ENCODE measurements around the gene LCN9.

Gene LCN9

DNA sequence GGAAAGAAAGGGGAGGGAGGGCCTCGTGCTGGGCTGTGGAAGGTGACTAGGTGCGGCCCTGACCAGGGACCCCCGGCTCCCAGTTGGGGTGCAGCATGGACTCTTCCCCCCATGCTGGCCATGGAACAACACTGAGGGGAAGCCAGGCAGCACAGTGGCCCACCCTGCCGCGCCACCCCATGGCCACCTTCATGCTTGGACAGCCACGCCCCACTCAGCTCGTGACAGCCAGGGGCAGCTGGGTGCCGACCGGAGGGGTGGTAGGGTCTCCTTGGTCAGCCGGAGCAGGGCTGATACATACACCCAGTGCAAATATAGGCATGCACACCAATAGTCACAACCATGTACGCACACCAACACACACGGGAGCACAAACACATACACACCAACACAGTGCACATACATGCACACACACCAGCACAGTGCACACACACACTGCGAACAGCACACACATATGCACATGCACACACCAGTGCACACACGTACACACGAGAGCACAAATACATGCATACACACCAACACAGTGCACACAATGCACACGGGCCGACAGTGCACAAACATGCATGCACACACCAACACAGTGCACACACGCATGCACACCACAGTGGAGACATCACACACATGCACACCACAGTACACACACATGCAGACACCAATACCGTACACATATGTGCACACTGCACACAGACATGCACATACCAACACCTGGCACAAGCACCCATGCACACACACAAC lies 27.9 kb downstream of the LCN9 start:
- Histone ChIP-seq H3K4me1 (ENCODE audit: control insufficient read depth, insufficient read depth, low read length) (no peaks in the 10 kb centered on the region), H3K27me3 (ENCODE audit: control insufficient read depth in 1 of 2, insufficient read depth in 2 of 2, low read length in 2 of 2) (peaks cover 0 to 25% of the 10 kb centered on the region in 2 donors), H3K36me3 (ENCODE audit: control insufficient read depth in 2 of 2, insufficient read depth in 2 of 2, low read length in 2 of 2) (no peaks in the 10 kb centered on the region), H3K27ac (ENCODE audit: low read length) (no peak overlapping the region), H3K4me3 (ENCODE audit: low read length in 2 of 2) (no peak overlapping the region), H3K9me3 (ENCODE audit: control insufficient read depth in 2 of 2, low read length in 2 of 2) (no peaks in the 10 kb centered on the region), H3K9ac (ENCODE audit: low read length in 2 of 2) (no peak overlapping the region)

- H3K27me3 ChIP-seq (ENCODE audit: control insufficient read depth in 1 of 2, insufficient read depth in 2 of 2, low read length in 2 of 2), result peaks cover 0 to 27% of the 10 kb centered on the region in 2 donors
- H3K4me3 ChIP-seq (ENCODE audit: low read length in 2 of 2), result no peak overlapping the region
- no peak overlapping the region for H3K27ac ChIP-seq (ENCODE audit: low read length)
These were observed 29.3 kb downstream of the LCN9 start for GRCh38 chr9:135692410-135692809.

GRCh38 chr9:135693265-135693664 lies 30.2 kb downstream of the LCN9 start:
- Histone ChIP-seq H3K4me3 (ENCODE audit: low read length in 2 of 2) (no peak overlapping the region), H3K9ac (ENCODE audit: low read length in 2 of 2) (no peak overlapping the region), H3K27ac (ENCODE audit: low read length) (no peak overlapping the region), H3K9me3 (ENCODE audit: control insufficient read depth in 2 of 2, low read length in 2 of 2) (no peaks in the 10 kb centered on the region), H3K36me3 (ENCODE audit: control insufficient read depth in 2 of 2, insufficient read depth in 2 of 2, low read length in 2 of 2) (no peaks in the 10 kb centered on the region), H3K4me1 (ENCODE audit: control insufficient read depth, insufficient read depth, low read length) (no peaks in the 10 kb centered on the region), H3K27me3 (ENCODE audit: control insufficient read depth in 1 of 2, insufficient read depth in 2 of 2, low read length in 2 of 2) (peaks cover 0 to 21% of the 10 kb centered on the region in 2 donors)

More at GRCh38 chr9:135692410-135692809, 29.3 kb downstream of the LCN9 start:
- Histone ChIP-seq H3K9ac (ENCODE audit: low read length in 2 of 2) (no peak overlapping the region), H3K4me1 (ENCODE audit: control insufficient read depth, insufficient read depth, low read length) (no peaks in the 10 kb centered on the region), H3K36me3 (ENCODE audit: control insufficient read depth in 2 of 2, insufficient read depth in 2 of 2, low read length in 2 of 2) (no peaks in the 10 kb centered on the region), H3K9me3 (ENCODE audit: control insufficient read depth in 2 of 2, low read length in 2 of 2) (no peaks in the 10 kb centered on the region)

DNA sequence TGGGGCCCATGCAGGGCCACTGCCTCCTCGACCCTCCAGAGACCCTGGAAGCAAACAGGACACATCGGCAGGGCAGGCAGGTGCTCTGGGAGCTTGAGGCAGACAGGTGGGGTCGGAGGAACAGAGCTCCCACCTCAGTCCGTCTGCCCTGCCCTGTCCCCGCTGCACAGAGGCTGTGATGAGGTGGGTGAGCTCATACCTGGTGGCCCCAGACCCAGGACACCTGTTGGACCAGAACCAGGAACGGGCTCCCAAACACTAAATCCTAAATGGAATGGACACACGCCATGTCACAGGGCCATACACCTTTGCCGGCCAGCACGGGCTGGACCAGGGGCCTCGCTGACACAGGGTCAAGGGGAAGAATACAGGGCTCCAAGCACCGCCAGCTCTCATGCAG lies 30.7 kb downstream of the LCN9 start:
- H3K4me3 ChIP-seq (ENCODE audit: low read length in 2 of 2), result no peak overlapping the region
- no peak overlapping the region for H3K9ac ChIP-seq (ENCODE audit: low read length in 2 of 2)
- H3K9me3 ChIP-seq (ENCODE audit: control insufficient read depth in 2 of 2, low read length in 2 of 2), result no peaks in the 10 kb centered on the region
- H3K4me1 ChIP-seq (ENCODE audit: control insufficient read depth, insufficient read depth, low read length), result no peaks in the 10 kb centered on the region
- H3K36me3 ChIP-seq (ENCODE audit: control insufficient read depth in 2 of 2, insufficient read depth in 2 of 2, low read length in 2 of 2), result no peaks in the 10 kb centered on the region
- no peak overlapping the region for H3K27ac ChIP-seq (ENCODE audit: low read length)
- H3K27me3 ChIP-seq (ENCODE audit: control insufficient read depth in 1 of 2, insufficient read depth in 2 of 2, low read length in 2 of 2), result peaks cover 0 to 21% of the 10 kb centered on the region in 2 donors

- H3K4me1 ChIP-seq (ENCODE audit: control insufficient read depth, insufficient read depth, low read length), result no peaks in the 10 kb centered on the region
- no peak overlapping the region for H3K4me3 ChIP-seq (ENCODE audit: low read length in 2 of 2)
- no peaks in the 10 kb centered on the region for H3K36me3 ChIP-seq (ENCODE audit: control insufficient read depth in 2 of 2, insufficient read depth in 2 of 2, low read length in 2 of 2)
- peaks cover 0 to 20% of the 10 kb centered on the region in 2 donors for H3K27me3 ChIP-seq (ENCODE audit: control insufficient read depth in 1 of 2, insufficient read depth in 2 of 2, low read length in 2 of 2)
- H3K9ac ChIP-seq (ENCODE audit: low read length in 2 of 2), result no peak overlapping the region
- H3K27ac ChIP-seq (ENCODE audit: low read length), result no peak overlapping the region
- no peaks in the 10 kb centered on the region for H3K9me3 ChIP-seq (ENCODE audit: control insufficient read depth in 2 of 2, low read length in 2 of 2)
These were observed 31.3 kb downstream of the LCN9 start for GRCh38 chr9:135694414-135694813.

DNA sequence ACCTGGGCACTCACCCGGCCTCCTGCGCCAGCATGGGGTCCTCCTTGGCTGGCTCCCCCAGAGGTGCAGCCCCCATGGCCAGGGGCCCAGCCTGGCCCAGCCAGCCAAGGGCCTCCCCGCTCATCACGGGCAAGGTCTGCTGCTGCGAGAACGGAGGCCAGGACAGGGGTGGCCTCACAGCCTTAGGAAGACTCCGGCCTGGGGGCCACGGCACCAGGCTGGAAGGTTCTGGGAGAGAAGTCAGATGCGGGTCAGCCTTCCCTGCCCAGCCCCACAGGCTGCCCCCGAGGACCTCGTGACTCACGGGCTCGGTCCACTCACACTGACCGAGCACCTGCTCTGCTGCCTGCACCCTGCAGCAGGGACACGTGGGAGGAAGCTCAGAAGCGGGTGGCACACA lies 31.9 kb downstream of the LCN9 start:
- Histone ChIP-seq H3K27me3 (ENCODE audit: control insufficient read depth in 1 of 2, insufficient read depth in 2 of 2, low read length in 2 of 2) (peaks cover 0 to 18% of the 10 kb centered on the region in 2 donors), H3K4me3 (ENCODE audit: low read length in 2 of 2) (no peak overlapping the region), H3K9ac (ENCODE audit: low read length in 2 of 2) (no peak overlapping the region), H3K27ac (ENCODE audit: low read length) (no peak overlapping the region), H3K4me1 (ENCODE audit: control insufficient read depth, insufficient read depth, low read length) (no peaks in the 10 kb centered on the region), H3K9me3 (ENCODE audit: control insufficient read depth in 2 of 2, low read length in 2 of 2) (no peaks in the 10 kb centered on the region), H3K36me3 (ENCODE audit: control insufficient read depth in 2 of 2, insufficient read depth in 2 of 2, low read length in 2 of 2) (no peaks in the 10 kb centered on the region)

DNA sequence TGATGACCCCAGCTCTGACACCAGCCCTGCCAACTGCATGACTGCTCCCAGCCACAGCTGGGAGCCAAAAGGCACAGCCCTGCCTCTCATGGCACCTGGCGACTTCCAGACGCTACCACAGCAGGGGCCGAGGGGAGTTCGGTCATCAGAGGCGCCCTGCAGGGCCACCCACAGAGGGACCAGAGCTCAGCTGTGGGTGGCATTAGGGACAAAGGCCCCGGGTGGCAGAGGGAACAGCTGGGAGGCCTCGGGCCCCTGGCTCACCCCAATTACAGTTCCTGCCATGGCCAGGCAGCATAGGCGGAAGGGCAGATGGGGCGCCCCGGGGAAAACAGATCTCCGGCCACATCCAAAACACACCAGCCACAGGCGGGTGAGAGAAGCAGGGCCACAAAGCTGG lies 32.5 kb downstream of the LCN9 start:
- H3K27ac ChIP-seq (ENCODE audit: low read length), result no peak overlapping the region
- H3K4me3 ChIP-seq (ENCODE audit: low read length in 2 of 2), result no peak overlapping the region
- H3K9ac ChIP-seq (ENCODE audit: low read length in 2 of 2), result no peak overlapping the region
- H3K9me3 ChIP-seq (ENCODE audit: control insufficient read depth in 2 of 2, low read length in 2 of 2), result no peaks in the 10 kb centered on the region
- H3K36me3 ChIP-seq (ENCODE audit: control insufficient read depth in 2 of 2, insufficient read depth in 2 of 2, low read length in 2 of 2), result no peaks in the 10 kb centered on the region
- H3K4me1 ChIP-seq (ENCODE audit: control insufficient read depth, insufficient read depth, low read length), result no peaks in the 10 kb centered on the region
- H3K27me3 ChIP-seq (ENCODE audit: control insufficient read depth in 1 of 2, insufficient read depth in 2 of 2, low read length in 2 of 2), result peaks cover 0 to 18% of the 10 kb centered on the region in 2 donors

DNA sequence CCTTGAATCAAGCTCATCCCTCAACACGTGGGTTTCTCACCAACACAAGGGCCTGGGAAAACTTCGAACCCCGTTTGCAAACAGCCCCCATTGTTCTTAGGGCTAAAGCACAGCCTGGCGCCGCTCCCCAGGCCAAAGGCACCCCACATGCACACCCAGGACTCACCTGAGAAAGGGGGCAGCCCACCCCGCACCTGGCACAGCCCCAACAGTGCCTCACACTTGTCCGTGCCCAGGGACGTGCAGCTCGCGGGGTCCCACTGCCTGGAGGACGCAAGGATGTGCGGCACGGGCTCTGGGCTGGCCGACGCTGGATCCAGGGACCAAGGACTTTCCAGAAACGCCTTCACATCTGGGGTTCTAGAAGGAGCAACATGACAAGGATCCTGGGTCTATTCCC lies 33.3 kb downstream of the LCN9 start:
- Histone ChIP-seq H3K9me3 (ENCODE audit: control insufficient read depth in 2 of 2, low read length in 2 of 2) (no peaks in the 10 kb centered on the region), H3K4me1 (ENCODE audit: control insufficient read depth, insufficient read depth, low read length) (no peaks in the 10 kb centered on the region), H3K27me3 (ENCODE audit: control insufficient read depth in 1 of 2, insufficient read depth in 2 of 2, low read length in 2 of 2) (peaks cover 0 to 13% of the 10 kb centered on the region in 2 donors), H3K9ac (ENCODE audit: low read length in 2 of 2) (no peak overlapping the region), H3K36me3 (ENCODE audit: control insufficient read depth in 2 of 2, insufficient read depth in 2 of 2, low read length in 2 of 2) (no peaks in the 10 kb centered on the region), H3K4me3 (ENCODE audit: low read length in 2 of 2) (no peak overlapping the region), H3K27ac (ENCODE audit: low read length) (no peak overlapping the region)

- Histone ChIP-seq H3K27me3 (ENCODE audit: control insufficient read depth in 1 of 2, insufficient read depth in 2 of 2, low read length in 2 of 2) (peaks cover 6 to 9% of the 10 kb centered on the region in 2 donors), H3K9ac (ENCODE audit: low read length in 2 of 2) (no peak overlapping the region), H3K27ac (ENCODE audit: low read length) (no peak overlapping the region), H3K36me3 (ENCODE audit: control insufficient read depth in 2 of 2, insufficient read depth in 2 of 2, low read length in 2 of 2) (no peaks in the 10 kb centered on the region), H3K4me1 (ENCODE audit: control insufficient read depth, insufficient read depth, low read length) (peaks cover 5% of the 10 kb centered on the region), H3K4me3 (ENCODE audit: low read length in 2 of 2) (no peak overlapping the region), H3K9me3 (ENCODE audit: control insufficient read depth in 2 of 2, low read length in 2 of 2) (no peaks in the 10 kb centered on the region)
These were observed 34.1 kb downstream of the LCN9 start for GRCh38 chr9:135697226-135697625.

DNA sequence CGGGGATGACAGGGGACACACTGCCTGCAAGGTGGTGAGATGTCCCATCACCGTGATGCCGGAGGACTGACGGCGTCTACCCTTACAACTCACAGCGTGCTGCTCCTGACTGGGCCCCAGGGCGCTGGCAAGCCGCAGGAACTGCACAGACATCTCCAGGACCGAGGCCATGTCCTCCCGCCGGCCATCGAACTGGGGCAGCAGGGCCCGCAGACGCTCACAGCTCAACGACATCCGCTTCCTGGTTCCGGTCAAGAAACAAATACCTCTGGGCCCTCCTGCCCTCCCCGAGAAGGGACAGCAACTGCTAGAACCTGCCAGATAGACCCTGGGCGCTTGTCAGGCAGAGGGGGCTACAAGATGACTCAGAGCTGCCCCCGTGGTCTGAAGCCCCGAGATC lies 35.1 kb downstream of the LCN9 start:
- Histone ChIP-seq H3K27ac (ENCODE audit: low read length) (no peak overlapping the region), H3K9me3 (ENCODE audit: control insufficient read depth in 2 of 2, low read length in 2 of 2) (no peaks in the 10 kb centered on the region), H3K36me3 (ENCODE audit: control insufficient read depth in 2 of 2, insufficient read depth in 2 of 2, low read length in 2 of 2) (no peaks in the 10 kb centered on the region), H3K9ac (ENCODE audit: low read length in 2 of 2) (no peak overlapping the region), H3K4me1 (ENCODE audit: control insufficient read depth, insufficient read depth, low read length) (peaks cover 7% of the 10 kb centered on the region), H3K4me3 (ENCODE audit: low read length in 2 of 2) (no peak overlapping the region), H3K27me3 (ENCODE audit: control insufficient read depth in 1 of 2, insufficient read depth in 2 of 2, low read length in 2 of 2) (peaks cover 16 to 17% of the 10 kb centered on the region in 2 donors)

- H3K27me3 ChIP-seq (ENCODE audit: control insufficient read depth in 1 of 2, insufficient read depth in 2 of 2, low read length in 2 of 2), result peaks cover 22% of the 10 kb centered on the region in 2 donors
- H3K9me3 ChIP-seq (ENCODE audit: control insufficient read depth in 2 of 2, low read length in 2 of 2), result no peaks in the 10 kb centered on the region
- no peak overlapping the region for H3K9ac ChIP-seq (ENCODE audit: low read length in 2 of 2)
- H3K4me1 ChIP-seq (ENCODE audit: control insufficient read depth, insufficient read depth, low read length), result peaks cover 7% of the 10 kb centered on the region
- no peaks in the 10 kb centered on the region for H3K36me3 ChIP-seq (ENCODE audit: control insufficient read depth in 2 of 2, insufficient read depth in 2 of 2, low read length in 2 of 2)
- H3K27ac ChIP-seq (ENCODE audit: low read length), result no peak overlapping the region
- no peak overlapping the region for H3K4me3 ChIP-seq (ENCODE audit: low read length in 2 of 2)
These were observed 35.7 kb downstream of the LCN9 start for GRCh38 chr9:135698767-135699166.
